Jurkat, Clone E6-1 (cell line): ENCODE measurements around the gene GRWD1. TPM values are rescaled to one million over a fixed set of nuclear protein-coding genes. Genes with fewer than 3 reads are reported as not detected.

Experiments
- DNase-seq: peaks from one replicate; pipeline ENCODE4 v3.0.0-alpha.2; 2011; ENCODE audit warnings: low read depth, low spot score
- H3K4me3 ChIP-seq: 2 replicates; pipeline ENCODE4 v1.5.1; 2011; ENCODE audit warnings: mild to moderate bottlenecking, low read length, control low read depth, moderate library complexity
- polyA plus RNA-seq: library from polyadenylated mRNA; unstranded; fragments of >200 nt; gene quantifications from one replicate; pipeline ENCODE4 v1.2.1, GENCODE V29; 2012; ENCODE audit warnings: missing spikeins; ENCODE audit not compliant: insufficient read length, insufficient read depth

Gene GRWD1
- polyA plus RNA-seq, result 46.8 TPM

- peak within 1 kb of the TSS; percentile 98 for H3K4me3 ChIP-seq
Observed at GRCh38 chr19:48445606-48446481, at the start of gene GRWD1. TSS of gene GRWD1 (plus strand) at chr19:48445983. CDS start at chr19:48446006, 23 bp downstream.

DNA sequence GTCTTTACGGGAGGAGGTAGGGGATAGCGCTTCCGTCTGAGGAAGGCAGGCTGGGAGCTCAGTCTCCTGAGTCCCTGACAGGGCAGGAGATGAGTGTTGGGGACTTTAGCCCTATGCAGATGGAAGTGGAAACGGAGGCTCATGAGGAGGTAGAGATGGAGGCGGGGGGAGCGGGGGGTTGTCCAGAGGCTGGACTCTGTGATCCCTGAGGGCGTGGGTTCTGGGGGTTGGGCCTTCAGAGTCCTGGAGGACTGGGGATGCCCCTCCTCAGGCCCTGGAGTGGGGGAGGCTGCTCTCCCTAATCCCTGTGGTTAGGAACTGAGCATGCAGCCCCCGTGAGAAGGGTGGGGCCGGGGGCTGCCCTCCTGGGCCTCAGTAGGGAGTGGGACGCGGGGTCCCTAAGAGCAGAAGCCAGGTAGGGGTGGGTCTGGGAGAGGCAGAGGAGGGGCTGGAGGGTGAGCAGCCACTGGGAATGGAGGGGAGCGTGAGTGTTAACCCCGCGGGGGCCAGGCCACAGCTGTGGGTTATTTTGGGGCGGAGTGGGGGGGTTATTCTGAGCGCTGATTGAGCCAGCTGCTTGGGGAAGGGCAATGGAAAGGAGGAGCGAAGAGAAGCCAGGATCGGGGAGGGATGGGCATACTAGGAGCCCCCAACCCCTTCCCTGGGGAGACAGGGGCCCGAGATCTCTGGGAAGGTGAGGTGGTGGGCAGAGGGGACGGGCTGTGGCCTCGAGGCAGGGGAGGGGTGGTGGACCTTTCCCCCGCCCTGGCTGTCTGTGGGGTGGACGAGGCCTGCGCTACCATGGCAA lies 49.6 kb upstream of the GRWD1 start:
- no peak for DNase-seq
- H3K4me3 ChIP-seq, result no peak overlapping the region

More at GRCh38 chr19:48445606-48446481, at the start of gene GRWD1:
- DNase-seq, result peak; percentile 99

DNA sequence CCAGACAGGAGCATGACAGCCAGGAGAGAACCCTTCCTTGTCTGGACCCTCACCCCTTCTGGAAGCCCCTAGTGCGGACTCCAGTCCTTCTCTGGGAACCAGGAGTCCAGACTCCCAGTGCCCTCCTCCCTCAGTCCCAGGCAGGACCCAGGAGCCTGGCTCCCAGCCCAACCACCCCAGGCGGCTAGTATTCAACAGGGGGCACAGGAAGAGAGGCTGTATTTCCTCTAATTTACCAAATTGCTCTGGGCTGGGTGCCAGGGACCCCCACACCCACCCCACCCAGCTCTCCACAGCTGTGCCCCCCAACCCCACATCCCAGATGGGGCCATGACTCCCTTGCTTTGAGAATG lies 49.0 kb upstream of the GRWD1 start:
- no peak for DNase-seq
- H3K4me3 ChIP-seq, result no peak overlapping the region

DNA sequence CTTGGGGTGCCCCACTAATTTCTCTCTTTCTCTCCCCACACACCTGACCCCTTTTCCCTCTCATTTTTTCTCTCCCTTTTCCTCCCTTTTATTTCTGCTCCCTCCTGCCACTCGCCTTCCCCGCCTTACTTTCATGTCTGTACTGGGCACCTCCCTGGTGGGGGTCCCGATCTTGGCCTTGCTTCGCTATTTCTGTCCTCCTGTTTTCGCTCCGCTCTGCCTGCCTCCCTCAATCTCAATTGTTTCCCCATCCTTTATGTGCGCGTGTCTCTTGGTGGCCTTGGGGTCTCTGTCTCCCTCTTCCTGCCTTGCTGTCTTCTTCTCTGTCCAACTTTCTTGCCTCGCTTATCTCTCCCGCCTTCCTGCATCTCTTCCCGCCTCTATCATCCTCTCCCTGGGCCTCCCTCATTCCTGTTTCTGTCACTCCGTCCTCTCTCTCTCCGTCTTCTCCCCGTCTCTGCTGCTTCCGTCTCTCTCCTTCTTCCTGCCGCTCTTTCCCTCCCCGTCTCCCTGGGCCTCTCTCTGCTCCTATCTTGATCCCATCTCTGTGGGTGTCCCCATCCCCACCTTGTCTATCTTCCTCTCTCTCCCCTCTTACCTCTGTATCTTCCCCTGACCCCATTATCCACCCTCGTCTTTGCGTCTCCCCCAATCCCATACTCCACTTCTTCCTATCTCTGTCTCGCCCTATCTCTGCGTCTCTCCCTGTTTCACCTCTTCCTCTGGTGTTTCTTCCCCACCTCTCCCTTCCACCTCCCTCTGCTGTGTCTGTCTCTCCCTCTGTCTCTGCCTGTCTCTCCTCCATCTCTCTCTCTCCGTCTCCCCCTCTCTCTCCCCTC lies 48.3 kb upstream of the GRWD1 start:
- peak overlapping the region; percentile 51 for H3K4me3 ChIP-seq
- DNase-seq, result no peak

DNA sequence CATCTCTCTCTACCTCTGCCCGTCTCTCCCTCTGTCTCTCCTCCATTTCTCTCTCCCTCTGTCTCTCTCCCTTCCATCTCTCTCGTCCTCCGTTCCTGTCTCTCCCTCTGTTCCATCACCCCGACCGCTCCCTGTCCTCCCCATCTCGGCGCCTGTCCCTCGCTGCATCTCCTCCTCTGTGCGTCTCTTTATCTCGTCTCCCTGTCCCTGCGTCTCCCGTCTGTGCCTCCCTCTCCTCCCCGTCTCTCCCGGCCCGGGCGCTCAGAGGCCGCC lies 47.7 kb upstream of the GRWD1 start:
- no peak for DNase-seq
- H3K4me3 ChIP-seq, result peak overlapping the region; percentile 51

DNA sequence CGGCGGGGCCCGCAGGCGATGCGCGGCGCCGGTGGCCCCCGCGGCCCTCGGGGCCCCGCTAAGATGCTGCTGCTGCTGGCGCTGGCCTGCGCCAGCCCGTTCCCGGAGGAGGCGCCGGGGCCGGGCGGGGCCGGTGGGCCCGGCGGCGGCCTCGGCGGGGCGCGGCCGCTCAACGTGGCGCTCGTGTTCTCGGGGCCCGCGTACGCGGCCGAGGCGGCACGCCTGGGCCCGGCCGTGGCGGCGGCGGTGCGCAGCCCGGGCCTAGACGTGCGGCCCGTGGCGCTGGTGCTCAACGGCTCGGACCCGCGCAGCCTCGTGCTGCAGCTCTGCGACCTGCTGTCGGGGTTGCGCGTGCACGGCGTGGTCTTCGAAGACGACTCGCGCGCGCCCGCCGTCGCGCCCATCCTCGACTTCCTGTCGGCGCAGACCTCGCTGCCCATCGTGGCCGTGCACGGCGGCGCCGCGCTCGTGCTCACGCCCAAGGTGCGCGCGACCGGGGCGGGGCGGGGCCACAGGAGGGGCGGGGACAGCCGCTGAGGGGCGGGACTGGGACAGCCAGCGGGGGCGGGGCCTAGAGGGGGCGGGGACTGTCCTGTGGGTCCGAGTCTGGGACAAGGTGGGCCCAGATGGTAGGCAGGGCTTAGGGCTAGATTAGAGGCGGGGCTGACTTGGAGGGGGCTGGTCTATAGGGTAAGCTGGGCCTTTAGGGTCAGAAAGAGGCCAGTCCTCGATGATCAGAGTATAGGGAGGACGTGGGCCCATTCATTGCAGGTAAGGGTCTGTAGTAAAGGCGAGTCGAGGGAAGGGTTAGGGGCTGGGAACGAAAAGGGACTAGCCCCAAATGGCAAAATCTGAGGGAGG lies 47.2 kb upstream of the GRWD1 start:
- H3K4me3 ChIP-seq, result peak overlapping the region; percentile 51

GRCh38 chr19:48400018-48400742 lies 45.6 kb upstream of the GRWD1 start:
- no peak for DNase-seq
- no peak overlapping the region for H3K4me3 ChIP-seq

More for the DNA sequence above, 47.2 kb upstream of the GRWD1 start:
- DNase-seq, result peak; percentile 73

DNA sequence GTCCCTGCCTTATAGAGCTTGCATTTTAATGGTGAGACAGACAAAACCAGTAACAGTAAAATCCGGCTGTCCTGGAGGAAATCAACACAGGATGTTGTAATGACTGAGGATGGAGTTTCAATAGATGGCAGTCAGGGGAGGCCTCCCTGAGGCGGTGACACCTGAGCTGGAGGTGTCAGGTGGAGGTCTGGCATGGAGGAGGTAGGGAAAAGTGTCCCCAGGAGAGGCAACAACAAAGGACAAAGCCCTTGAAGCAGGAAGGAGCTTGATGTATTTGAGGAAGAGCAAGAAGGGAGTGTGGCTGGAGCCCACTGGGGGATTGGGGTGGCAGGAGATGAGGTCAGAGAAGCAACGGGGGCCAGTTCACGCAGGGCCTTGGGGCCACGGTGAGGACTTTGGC lies 44.5 kb upstream of the GRWD1 start:
- H3K4me3 ChIP-seq, result no peak overlapping the region
- DNase-seq, result no peak

DNA sequence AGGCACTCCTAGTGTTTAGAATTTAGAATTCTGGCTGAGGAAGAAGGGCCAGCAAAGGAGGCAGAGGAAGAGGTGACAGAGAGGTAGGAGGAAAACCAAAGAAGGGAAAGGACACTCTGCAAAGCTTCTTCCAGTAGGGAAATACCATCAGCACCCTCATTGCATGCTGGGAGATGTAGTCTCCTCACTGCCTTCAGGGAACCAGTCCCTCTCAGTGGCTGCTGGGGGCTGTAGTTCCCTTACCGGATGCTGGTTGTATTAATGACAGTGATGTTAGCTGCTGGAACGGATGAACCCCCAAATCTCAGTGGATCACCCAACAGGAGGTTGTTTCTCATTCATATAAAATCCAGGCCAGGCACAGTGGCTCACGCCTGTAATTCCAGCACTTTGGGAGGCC lies 42.2 kb upstream of the GRWD1 start:
- DNase-seq, result peak; percentile 70

GRCh38 chr19:48405010-48405659 lies 40.6 kb upstream of the GRWD1 start:
- no peak overlapping the region for H3K4me3 ChIP-seq
- no peak for DNase-seq

More for the DNA sequence above, 42.2 kb upstream of the GRWD1 start:
- H3K4me3 ChIP-seq, result no peak overlapping the region

GRCh38 chr19:48405850-48406249 lies 39.9 kb upstream of the GRWD1 start:
- no peak for DNase-seq
- no peak overlapping the region for H3K4me3 ChIP-seq

GRCh38 chr19:48413879-48414587 lies 31.8 kb upstream of the GRWD1 start:
- no peak for DNase-seq
- H3K4me3 ChIP-seq, result no peak overlapping the region

- peak; percentile 74 for DNase-seq
- H3K4me3 ChIP-seq, result no peak overlapping the region
Observed at GRCh38 chr19:48415395-48415794, 30.4 kb upstream of the GRWD1 start.

GRCh38 chr19:48415806-48416221 lies 30.0 kb upstream of the GRWD1 start:
- no peak overlapping the region for H3K4me3 ChIP-seq
- no peak for DNase-seq

DNA sequence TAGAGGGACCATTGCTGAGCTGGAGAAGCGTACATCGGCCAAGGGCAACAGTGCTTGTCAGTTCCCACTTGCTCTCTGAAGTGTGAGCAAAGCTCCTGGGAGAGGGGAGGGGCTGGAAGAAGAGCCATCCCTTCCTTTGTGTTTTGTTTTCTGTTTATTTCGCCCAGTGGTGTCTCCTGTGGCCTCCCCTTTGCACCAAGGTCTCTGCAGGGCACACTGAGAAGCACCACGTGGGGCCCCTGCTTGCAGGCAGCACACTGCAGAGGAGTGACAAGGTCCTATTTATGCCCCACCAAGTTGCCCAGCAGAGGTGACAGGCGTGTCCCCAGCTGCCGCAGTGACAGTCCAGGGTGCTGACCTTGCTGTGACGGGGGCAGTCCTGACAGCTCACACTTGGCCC lies 28.4 kb upstream of the GRWD1 start:
- DNase-seq, result no peak
- no peak overlapping the region for H3K4me3 ChIP-seq

DNA sequence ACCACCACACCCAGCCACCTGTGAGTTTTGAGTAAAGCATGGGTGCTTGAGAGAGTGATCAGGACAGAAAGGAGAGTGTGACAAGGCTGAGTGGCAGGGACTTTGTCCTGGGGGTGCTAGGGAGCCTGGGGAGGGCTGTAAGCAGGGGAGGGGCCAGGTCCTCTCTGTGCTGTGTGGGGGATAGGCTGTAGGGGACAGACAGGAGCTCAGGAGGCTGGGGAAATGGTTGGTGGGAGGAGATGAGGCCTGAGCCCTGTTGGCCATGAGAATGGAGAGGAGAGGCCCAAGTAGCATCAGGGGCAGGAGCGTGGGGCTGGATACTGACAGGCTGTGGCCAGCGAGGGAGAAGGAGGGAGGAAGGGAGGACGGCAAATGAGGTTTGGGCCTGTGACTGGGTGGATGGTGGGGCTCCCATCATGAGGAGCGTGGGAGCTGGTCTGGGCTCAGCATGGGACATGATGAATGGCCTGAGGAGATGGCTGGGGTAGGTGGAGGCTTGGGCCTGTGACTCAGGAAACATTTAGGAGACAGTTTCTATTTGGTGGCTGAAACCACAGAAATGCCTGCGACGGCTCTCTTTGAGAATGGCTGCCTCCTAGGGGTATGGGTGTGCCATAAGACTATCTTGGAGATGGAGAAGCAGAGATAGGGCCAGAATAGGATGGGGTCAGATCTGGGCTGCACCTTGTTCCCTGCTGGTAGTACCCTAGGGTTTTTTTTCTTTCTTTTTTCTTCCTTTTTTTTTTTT lies 27.3 kb upstream of the GRWD1 start:
- peak overlapping the region; percentile 60 for H3K4me3 ChIP-seq
- DNase-seq, result no peak
